HG02610 (cell line): ENCODE measurements around the gene ADCY7.
"Not testable (repeated sequence)": the region's sequence is repeated elsewhere in the genome, so short reads cannot be mapped to it uniquely, and the experiment has no call there.

ENCODE experiments used
- ATAC-seq: cut with Tn5 transposase; IDR thresholded peaks from one replicate; pipeline ENCODE4 v1.9.1; 2021; ENCODE audit warnings: mild to moderate bottlenecking, moderate library complexity; ENCODE audit not compliant: unreplicated experiment

The ADCY7 gene

GRCh38 chr16:50332599-50332998 is 66.2 kb downstream of the ADCY7 start:
- no peak for ATAC-seq

- no peak for ATAC-seq
Measured at GRCh38 chr16:50334106-50334975, 68.0 kb downstream of the ADCY7 start.

GRCh38 chr16:50335196-50335958 is 69.0 kb downstream of the ADCY7 start:
- no peak for ATAC-seq

- no peak for ATAC-seq
Measured at GRCh38 chr16:50336884-50337283, 70.5 kb downstream of the ADCY7 start.

- no peak for ATAC-seq
Measured at GRCh38 chr16:50338371-50339231, 72.2 kb downstream of the ADCY7 start.

GRCh38 chr16:50340578-50340977 is 74.2 kb downstream of the ADCY7 start:
- no peak for ATAC-seq

GRCh38 chr16:50343566-50343965 is 77.2 kb downstream of the ADCY7 start:
- ATAC-seq = not testable (repeated sequence)

GRCh38 chr16:50345210-50345609 is 78.9 kb downstream of the ADCY7 start:
- not testable (repeated sequence) for ATAC-seq

- no peak for ATAC-seq
Measured at GRCh38 chr16:50351116-50351515, 84.8 kb downstream of the ADCY7 start.

GRCh38 chr16:50351952-50352351 is 85.6 kb downstream of the ADCY7 start:
- ATAC-seq = no peak

GRCh38 chr16:50354082-50354481 is 87.7 kb downstream of the ADCY7 start:
- ATAC-seq = no peak

GRCh38 chr16:50354629-50355456 is 88.5 kb downstream of the ADCY7 start:
- ATAC-seq = no peak

- no peak for ATAC-seq
Measured at GRCh38 chr16:50359626-50360025, 93.3 kb downstream of the ADCY7 start.

GRCh38 chr16:50360033-50360778 is 93.9 kb downstream of the ADCY7 start:
- ATAC-seq = no peak

GRCh38 chr16:50360779-50361178 is 94.4 kb downstream of the ADCY7 start:
- no peak for ATAC-seq

- no peak for ATAC-seq
Measured at GRCh38 chr16:50363656-50364055, 97.3 kb downstream of the ADCY7 start.

GRCh38 chr16:50365791-50366575 is 99.6 kb downstream of the ADCY7 start:
- no peak for ATAC-seq
